Activated CD4-positive, alpha-beta T cell treated with anti-CD3 and anti-CD28 coated beads, Interleukin-2, Interleukin-6, amounts not matched to agents 100 ng/mL and 50 ng/mL, durations not matched to agents 16 hours and 8 hours (primary cell): Measurements from ENCODE around the gene LAGE3.
"Not testable (repeated sequence)": the region's sequence is repeated elsewhere in the genome, so short reads cannot be mapped to it uniquely, and the experiment has no call there.

Experiments
- DNase-seq: peaks from one replicate; pipeline ENCODE4 v3.0.0-alpha.2; 2020

LAGE3 gene

GRCh38 chrX:154501423-154501822, 22.3 kb upstream of the LAGE3 start:
- not testable (repeated sequence) for DNase-seq

GRCh38 chrX:154496591-154497137, 17.6 kb upstream of the LAGE3 start:
- not testable (repeated sequence) for DNase-seq

- DNase-seq, result no peak
These were observed 16.4 kb upstream of the LAGE3 start for GRCh38 chrX:154495472-154495922.

GRCh38 chrX:154494715-154495114, 15.6 kb upstream of the LAGE3 start:
- DNase-seq, result no peak

GRCh38 chrX:154490414-154491083, 11.5 kb upstream of the LAGE3 start, which contains the start of gene SLC10A3:
SLC10A3 (minus strand) TSS chrX:154490629; CDS start chrX:154488940, 1,689 bp downstream.
- DNase-seq, result peak; percentile 95

- DNase-seq, result peak; percentile 45
These were observed 10.9 kb upstream of the LAGE3 start for GRCh38 chrX:154490021-154490413.

- DNase-seq, result no peak
These were observed 10.1 kb upstream of the LAGE3 start for GRCh38 chrX:154489182-154489581.

- DNase-seq, result no peak
These were observed 9.4 kb upstream of the LAGE3 start for GRCh38 chrX:154488336-154489075.

GRCh38 chrX:154487518-154488290, 8.6 kb upstream of the LAGE3 start:
- no peak for DNase-seq

- peak; percentile 71 for DNase-seq
These were observed 7.5 kb upstream of the LAGE3 start, which contains the start of gene UBL4A for GRCh38 chrX:154486396-154487207. UBL4A (minus strand) TSS chrX:154486615; CDS start chrX:154486584, 31 bp downstream.

GRCh38 chrX:154486052-154486395, 6.9 kb upstream of the LAGE3 start:
- peak; percentile 43 for DNase-seq

- DNase-seq, result no peak
These were observed 6.3 kb upstream of the LAGE3 start for GRCh38 chrX:154485150-154486051.

- peak; percentile 23 for DNase-seq
These were observed 5.4 kb upstream of the LAGE3 start for GRCh38 chrX:154484255-154485149.

GRCh38 chrX:154483325-154483724, 4.2 kb upstream of the LAGE3 start:
- no peak for DNase-seq

- no peak for DNase-seq
These were observed 3.7 kb upstream of the LAGE3 start for GRCh38 chrX:154482786-154483185.

- DNase-seq, result no peak
These were observed 3.0 kb upstream of the LAGE3 start for GRCh38 chrX:154481911-154482601.

GRCh38 chrX:154481195-154481594, 2.1 kb upstream of the LAGE3 start:
- no peak for DNase-seq

GRCh38 chrX:154477891-154478477, 1.1 kb downstream of the LAGE3 start:
- DNase-seq, result no peak

GRCh38 chrX:154476821-154477220, 2.3 kb downstream of the LAGE3 start:
- DNase-seq, result no peak
